NB4 (cell line): ENCODE results near the gene S100A9.
"Not testable (repeated sequence)": the region's sequence is repeated elsewhere in the genome, so short reads cannot be mapped to it uniquely, and the experiment has no call there.

ENCODE experiments used
- DNase-seq: peaks from one replicate; pipeline ENCODE4 v3.0.0; 2010; ENCODE audit warnings: low read depth
- H3K4me3 ChIP-seq: one replicate; pipeline ENCODE4 v1.5.1; 2011; ENCODE audit warnings: mild to moderate bottlenecking, low read depth, low read length, moderate library complexity
- MYC ChIP-seq: IDR thresholded peaks from 2 replicates; pipeline ENCODE4 v1.6.1; 2011; ENCODE audit warnings: low read depth, low read length
- POLR2A ChIP-seq: IDR thresholded peaks from 2 replicates; pipeline ENCODE4 v1.6.1; 2011; ENCODE audit warnings: mild to moderate bottlenecking; ENCODE audit not compliant: insufficient read length; ENCODE audit errors: extremely low read depth
- TF ChIP-seq, protein P1 (sequence below): IDR thresholded peaks from one replicate; pipeline ENCODE4 v1.5.1; 2012; ENCODE audit warnings: low read depth, low read length
- TF ChIP-seq, protein P2 (sequence below): IDR thresholded peaks from 2 replicates; pipeline ENCODE4 v1.6.1; 2011; ENCODE audit warnings: low read depth, low read length

Gene S100A9

DNA sequence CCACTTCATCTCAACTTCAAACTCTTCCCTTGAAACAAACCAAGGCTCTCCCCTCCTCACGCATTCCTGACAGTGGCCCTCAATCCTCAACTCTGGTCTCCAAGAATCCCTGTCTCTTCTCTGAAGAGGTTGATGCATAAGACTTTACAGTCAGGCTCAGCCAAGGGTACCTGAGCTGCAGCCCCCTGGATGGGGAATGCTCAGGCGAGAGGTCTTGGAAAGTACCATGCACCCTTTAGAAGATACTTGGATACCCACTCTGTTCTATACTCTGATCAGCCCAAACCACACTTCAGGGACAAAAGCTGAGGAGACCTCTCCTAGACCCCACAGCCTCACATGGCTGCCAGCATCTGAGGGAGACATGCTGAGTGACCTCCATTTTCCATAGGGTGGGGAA, 44.4 kb upstream of the S100A9 start:
- DNase-seq = no peak
- TF ChIP-seq, protein P1, sequence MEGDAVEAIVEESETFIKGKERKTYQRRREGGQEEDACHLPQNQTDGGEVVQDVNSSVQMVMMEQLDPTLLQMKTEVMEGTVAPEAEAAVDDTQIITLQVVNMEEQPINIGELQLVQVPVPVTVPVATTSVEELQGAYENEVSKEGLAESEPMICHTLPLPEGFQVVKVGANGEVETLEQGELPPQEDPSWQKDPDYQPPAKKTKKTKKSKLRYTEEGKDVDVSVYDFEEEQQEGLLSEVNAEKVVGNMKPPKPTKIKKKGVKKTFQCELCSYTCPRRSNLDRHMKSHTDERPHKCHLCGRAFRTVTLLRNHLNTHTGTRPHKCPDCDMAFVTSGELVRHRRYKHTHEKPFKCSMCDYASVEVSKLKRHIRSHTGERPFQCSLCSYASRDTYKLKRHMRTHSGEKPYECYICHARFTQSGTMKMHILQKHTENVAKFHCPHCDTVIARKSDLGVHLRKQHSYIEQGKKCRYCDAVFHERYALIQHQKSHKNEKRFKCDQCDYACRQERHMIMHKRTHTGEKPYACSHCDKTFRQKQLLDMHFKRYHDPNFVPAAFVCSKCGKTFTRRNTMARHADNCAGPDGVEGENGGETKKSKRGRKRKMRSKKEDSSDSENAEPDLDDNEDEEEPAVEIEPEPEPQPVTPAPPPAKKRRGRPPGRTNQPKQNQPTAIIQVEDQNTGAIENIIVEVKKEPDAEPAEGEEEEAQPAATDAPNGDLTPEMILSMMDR = no peak
- TF ChIP-seq MYC (no peak), POLR2A (no peak)
- TF ChIP-seq, protein P2, sequence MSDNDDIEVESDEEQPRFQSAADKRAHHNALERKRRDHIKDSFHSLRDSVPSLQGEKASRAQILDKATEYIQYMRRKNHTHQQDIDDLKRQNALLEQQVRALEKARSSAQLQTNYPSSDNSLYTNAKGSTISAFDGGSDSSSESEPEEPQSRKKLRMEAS = no peak
- no peak overlapping the region for H3K4me3 ChIP-seq

DNA sequence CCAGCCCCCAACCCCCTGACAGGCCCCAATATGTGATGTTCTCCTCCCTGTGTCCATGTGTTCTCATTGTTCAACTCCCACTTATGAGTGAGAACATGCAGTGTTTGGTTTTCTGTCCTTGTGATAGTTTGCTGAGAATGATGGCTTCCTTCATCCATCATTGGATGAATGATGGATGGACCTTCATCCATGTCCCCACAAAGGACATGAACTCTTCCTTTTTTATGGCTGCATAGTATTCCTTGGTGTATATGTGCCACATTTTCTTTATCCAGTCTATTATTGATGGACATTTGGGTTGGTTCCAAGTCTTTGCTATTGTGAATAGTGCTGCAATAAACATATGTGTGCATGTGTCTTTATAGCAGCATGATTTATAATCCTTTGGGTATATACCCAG, 43.3 kb upstream of the S100A9 start:
- not testable (repeated sequence) for DNase-seq, H3K4me3 ChIP-seq

DNA sequence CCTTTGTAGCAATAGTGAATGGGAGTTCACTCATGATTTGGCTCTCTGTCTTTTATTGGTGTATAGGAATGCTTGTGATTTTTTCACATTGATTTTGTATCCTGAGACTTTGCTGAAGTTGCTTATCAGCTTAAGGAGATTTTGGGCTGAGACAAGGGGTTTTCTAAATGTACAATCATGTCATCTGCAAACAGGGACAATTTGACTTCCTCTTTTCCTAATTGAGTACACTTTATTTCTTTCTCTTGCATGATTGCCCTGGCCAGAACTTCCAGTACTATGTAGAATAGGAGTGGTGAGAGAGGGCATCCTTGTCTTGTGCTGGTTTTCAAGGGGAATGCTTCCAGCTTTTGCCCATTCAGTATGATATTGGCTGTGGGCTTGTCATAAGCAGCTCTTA, 41.6 kb upstream of the S100A9 start:
- not testable (repeated sequence) for H3K4me3 ChIP-seq, DNase-seq

DNA sequence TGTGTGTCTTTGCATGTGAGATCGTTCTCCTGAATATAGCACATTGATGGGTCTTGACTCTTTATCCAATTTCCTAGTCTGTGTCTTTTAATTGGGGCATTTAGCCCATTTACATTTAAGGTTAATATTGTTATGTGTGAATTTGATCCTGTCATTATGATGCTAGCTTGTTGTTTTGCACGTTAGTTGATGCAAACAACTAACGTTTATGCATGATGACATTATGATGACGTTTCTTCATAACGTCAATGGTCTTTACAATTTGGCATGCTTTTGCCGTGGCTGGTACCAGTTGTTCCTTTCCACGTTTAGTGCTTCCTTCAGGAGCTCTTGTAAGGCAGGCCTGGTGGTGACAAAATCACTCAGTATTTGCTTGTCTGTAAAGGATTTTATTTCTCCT, 39.5 kb upstream of the S100A9 start:
- DNase-seq, H3K4me3 ChIP-seq: not testable (repeated sequence)

DNA sequence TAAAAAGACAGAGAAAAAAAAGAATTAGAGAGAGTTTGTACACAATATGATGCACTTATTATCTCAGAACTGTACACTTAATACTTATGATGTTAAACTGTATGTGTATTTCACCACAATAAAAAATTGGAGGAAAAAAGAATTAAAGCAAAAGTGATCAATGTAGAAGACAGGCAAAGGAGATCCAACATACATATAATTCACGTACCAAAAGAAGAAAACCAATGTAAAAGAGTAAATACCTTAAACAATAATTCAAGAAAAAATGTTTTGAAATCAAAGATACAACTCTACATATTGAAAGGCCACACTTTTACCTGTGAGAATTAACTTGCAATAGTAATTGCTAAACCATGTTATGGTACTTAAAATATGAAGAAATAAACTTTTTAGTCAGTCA, 35.1 kb upstream of the S100A9 start:
- TF ChIP-seq POLR2A = no peak
- TF ChIP-seq, protein P2 = no peak
- TF ChIP-seq, protein P1 = no peak
- no peak for TF ChIP-seq MYC
- no peak for DNase-seq
- H3K4me3 ChIP-seq = no peak overlapping the region

DNA sequence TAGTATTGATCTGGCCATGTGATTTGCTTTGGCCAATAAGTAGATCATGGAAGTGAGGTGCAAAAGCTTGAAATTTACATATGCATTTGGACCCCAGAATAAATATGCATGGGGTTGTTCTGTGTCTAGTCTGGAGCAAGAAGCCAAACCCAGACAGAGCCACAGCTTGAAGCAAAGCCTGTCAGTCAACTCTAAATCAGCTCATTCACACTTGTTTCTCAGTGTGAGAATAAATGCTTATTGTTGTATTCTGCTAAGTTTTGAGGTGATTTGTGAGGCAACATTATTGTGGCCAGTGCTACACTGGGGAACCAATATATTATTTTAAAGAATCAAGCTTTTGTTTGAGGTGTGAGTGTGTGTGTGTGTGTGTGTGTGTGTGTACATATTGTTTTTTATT, 32.7 kb upstream of the S100A9 start:
- DNase-seq = no peak
- H3K4me3 ChIP-seq = no peak overlapping the region
- TF ChIP-seq, protein P2 = no peak
- TF ChIP-seq MYC (no peak), POLR2A (no peak)
- TF ChIP-seq, protein P1 = no peak

DNA sequence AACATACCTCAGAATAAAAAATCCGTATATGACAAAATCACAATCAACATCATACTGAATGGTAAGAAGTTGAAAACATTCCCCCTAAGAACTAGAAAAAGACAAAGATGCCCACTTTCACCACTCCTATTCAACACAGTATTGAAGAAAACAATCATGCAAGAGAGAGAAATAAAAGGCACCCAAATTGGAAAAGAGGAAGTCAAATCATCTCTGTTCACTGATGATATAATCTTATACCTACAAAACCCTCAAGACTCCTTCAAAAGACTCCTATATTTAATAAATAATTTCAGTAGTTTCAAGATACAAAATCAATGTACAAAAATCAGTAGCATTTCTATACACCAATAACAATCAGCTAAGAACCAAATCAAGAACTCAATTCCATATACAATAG, 23.8 kb upstream of the S100A9 start:
- DNase-seq = no peak
- no peak overlapping the region for H3K4me3 ChIP-seq
- TF ChIP-seq, protein P2 = no peak
- no peak for TF ChIP-seq POLR2A
- TF ChIP-seq, protein P1 = no peak

DNA sequence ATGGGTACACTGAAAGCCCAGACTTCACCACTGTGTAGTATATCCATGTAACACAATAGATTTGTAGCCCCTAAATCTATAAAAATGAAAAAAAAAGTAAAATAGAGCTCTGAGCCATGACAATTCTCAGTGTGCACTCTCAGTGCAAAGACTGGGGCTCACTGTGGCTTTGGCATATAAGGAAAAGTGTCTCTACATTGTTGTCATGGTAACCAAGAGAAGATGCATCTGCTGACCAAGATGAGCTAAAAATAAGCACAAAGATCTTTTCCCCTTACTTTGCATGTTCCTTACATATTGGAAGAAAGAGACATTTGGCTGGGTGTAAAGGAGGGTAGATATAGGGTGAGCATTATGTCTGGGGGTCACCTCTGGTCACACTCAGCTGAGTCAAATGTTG, 21.0 kb upstream of the S100A9 start:
- TF ChIP-seq MYC (no peak), POLR2A (no peak)
- TF ChIP-seq, protein P2 = no peak
- TF ChIP-seq, protein P1 = no peak

More for the DNA sequence above, 21.0 kb upstream of the S100A9 start:
- H3K4me3 ChIP-seq = no peak overlapping the region
- no peak for DNase-seq
